Hematopoietic multipotent progenitor cell treated with erythropoietin and hydrocortisone succinate and interleukin-3 and kit ligand, for 6 days (in vitro differentiated cells): ENCODE results near the gene ARHGEF11.
A peak's percentile ranks its signal among the peaks of the same experiment; 100 is the strongest.

Source experiments
- DNase-seq: peaks from one replicate; pipeline ENCODE4 v3.0.0-alpha.2; 2015

Gene ARHGEF11

GRCh38 chr1:156905176-156905575, 140.4 kb downstream of the ARHGEF11 start:
- DNase-seq: no peak

GRCh38 chr1:156904187-156904959, 141.2 kb downstream of the ARHGEF11 start:
- DNase-seq: no peak

- no peak for DNase-seq
Observed at GRCh38 chr1:156903328-156904091, 142.0 kb downstream of the ARHGEF11 start.

GRCh38 chr1:156901966-156902915, 143.3 kb downstream of the ARHGEF11 start:
- no peak for DNase-seq

GRCh38 chr1:156901590-156901900, 144.0 kb downstream of the ARHGEF11 start:
- no peak for DNase-seq

- DNase-seq: no peak
Observed at GRCh38 chr1:156900896-156901589, 144.5 kb downstream of the ARHGEF11 start.

- DNase-seq: no peak
Observed at GRCh38 chr1:156899956-156900718, 145.4 kb downstream of the ARHGEF11 start.

- DNase-seq: no peak
Observed at GRCh38 chr1:156898971-156899664, 146.4 kb downstream of the ARHGEF11 start.

GRCh38 chr1:156898161-156898566, 147.4 kb downstream of the ARHGEF11 start:
- peak; percentile 64 for DNase-seq

GRCh38 chr1:156897078-156897825, 148.3 kb downstream of the ARHGEF11 start:
- DNase-seq: no peak

GRCh38 chr1:156896490-156897033, 149.0 kb downstream of the ARHGEF11 start:
- DNase-seq: no peak

- DNase-seq: no peak
Observed at GRCh38 chr1:156895927-156896326, 149.6 kb downstream of the ARHGEF11 start.

GRCh38 chr1:156895455-156895812, 150.1 kb downstream of the ARHGEF11 start:
- peak; percentile 55 for DNase-seq

- DNase-seq: peak; percentile 96
Observed at GRCh38 chr1:156894711-156895454, 150.7 kb downstream of the ARHGEF11 start.

- DNase-seq: no peak
Observed at GRCh38 chr1:156894001-156894400, 151.5 kb downstream of the ARHGEF11 start.

GRCh38 chr1:156893048-156893953, 152.2 kb downstream of the ARHGEF11 start, which contains the start of gene PEAR1:
PEAR1 (plus strand) TSS chr1:156893718; CDS start chr1:156903927, 10,209 bp downstream.
- peak; percentile 27 for DNase-seq

GRCh38 chr1:156892190-156893047, 153.1 kb downstream of the ARHGEF11 start:
- DNase-seq: peak; percentile 96
